Endothelial cell of umbilical vein (primary cell): ENCODE results near the gene RSL1D1. TPM values are rescaled to one million over a fixed set of nuclear protein-coding genes. Genes with fewer than 3 reads are reported as not detected.

Experiments used
- BruUV-seq: library from RNA; stranded (reverse); fragments of 400-500 nt; replicated peaks from 2 replicates; lab custom pipeline; 2021; lab: Mats Ljungman, UMichigan
- CTCF ChIA-PET: fragments of 300-600, 350-600 bp; sonication (Branson Sonifier 250); formaldehyde crosslinking; loops from one replicate; lab custom pipeline; 2021; ENCODE audit warnings: antibody characterized with exemption, inconsistent platforms; lab: Charles Lee
- POLR2A ChIA-PET: fragments of 300-600, 350-600 bp; sonication (Branson Sonifier 250); formaldehyde crosslinking; loops from one replicate; lab custom pipeline; 2021; ENCODE audit warnings: antibody characterized with exemption, inconsistent platforms; lab: Charles Lee
- DNase-seq: peaks from one replicate; pipeline ENCODE4 v3.0.0-alpha.2; 2011; ENCODE audit warnings: low read depth, low spot score
- FAIRE-seq: peaks from 2 replicates; lab custom pipeline; 2011; peaks lifted over from hg19 to GRCh38; lab: Jason Lieb, UNC
- H2AFZ ChIP-seq: 2 replicates; pipeline ENCODE4 v1.6.0; 2012; ENCODE audit warnings: low read depth, low read length, control low read depth, inconsistent platforms
- H3K27ac ChIP-seq: 2 replicates; pipeline ENCODE4 v1.5.1; 2011; ENCODE audit warnings: low read depth, mild to moderate bottlenecking, control low read depth, low read length, moderate library complexity; ENCODE audit not compliant: insufficient read depth
- H3K27me3 ChIP-seq, 2 experiments: 2 replicates each; pipeline versions ENCODE4 v1.6.0 to v1.6.1; 2011; ENCODE audit warnings: low read length in 2 of 2, mixed read lengths in 1 of 2; ENCODE audit not compliant: control insufficient read depth in 2 of 2, insufficient read depth in 2 of 2
- H3K36me3 ChIP-seq, 2 experiments: 2 replicates in 1 of 2; 3 replicates in 1 of 2; pipeline ENCODE4 v1.5.1; 2011; ENCODE audit warnings: low read length in 2 of 2, mild to moderate bottlenecking in 1 of 2, moderate library complexity in 1 of 2; ENCODE audit not compliant: control insufficient read depth in 2 of 2, insufficient read depth in 2 of 2; ENCODE audit errors: extremely low read depth in 1 of 2
- H3K4me1 ChIP-seq: 3 replicates; pipeline ENCODE4 v1.5.1; 2011; ENCODE audit warnings: mild to moderate bottlenecking, low read length; ENCODE audit not compliant: control insufficient read depth, insufficient read depth; ENCODE audit errors: extremely low read depth
- H3K4me2 ChIP-seq: 2 replicates; pipeline ENCODE4 v1.6.1; 2011; ENCODE audit warnings: low read length, control low read depth, mixed read lengths; ENCODE audit not compliant: insufficient read depth
- H3K4me3 ChIP-seq, 3 experiments: fragments of 200-600 bp in 1 of 3; sonication (generic), shearing (Covaris generic) in 1 of 3; replicated peaks in 1 of 3; 2 replicates each; pipeline ENCODE4 v1.5.1; 2011 to 2016; ENCODE audit warnings: control low read depth in 3 of 3, low read length in 3 of 3, mild to moderate bottlenecking in 2 of 3, inconsistent platforms in 1 of 3, low read depth in 1 of 3, moderate library complexity in 1 of 3; ENCODE audit not compliant: insufficient read depth in 1 of 3
- H3K79me2 ChIP-seq: 2 replicates; pipeline ENCODE4 v1.6.0; 2012; ENCODE audit warnings: low read length, inconsistent platforms; ENCODE audit not compliant: control insufficient read depth, insufficient read depth
- H3K9ac ChIP-seq: replicated peaks from 2 replicates; pipeline ENCODE3; 2011; ENCODE audit warnings: low read length, control low read depth; ENCODE audit not compliant: insufficient read depth; ENCODE audit errors: extremely low read depth
- H3K9me1 ChIP-seq: replicated peaks from 3 replicates; pipeline ENCODE4 v1.6.0; 2011; ENCODE audit warnings: mild to moderate bottlenecking, low read length; ENCODE audit not compliant: control insufficient read depth, insufficient read depth; ENCODE audit errors: extremely low read depth
- H3K9me3 ChIP-seq: replicated peaks from 2 replicates; pipeline ENCODE4 v1.5.1; 2012; ENCODE audit warnings: low read length, inconsistent platforms; ENCODE audit not compliant: control insufficient read depth, insufficient read depth
- H4K20me1 ChIP-seq: replicated peaks from 2 replicates; pipeline ENCODE3; 2011; ENCODE audit warnings: mild to moderate bottlenecking, low read length; ENCODE audit not compliant: control insufficient read depth, insufficient read depth; ENCODE audit errors: extremely low read depth
- EZH2 ChIP-seq: IDR thresholded peaks from 2 replicates; pipeline ENCODE4 v1.6.1; 2012; ENCODE audit warnings: borderline replicate concordance, low read depth, mild to moderate bottlenecking, moderate library complexity, low read length, inconsistent platforms; ENCODE audit not compliant: severe bottlenecking
- FOS ChIP-seq: IDR thresholded peaks from 2 replicates; pipeline ENCODE4 v1.6.1; 2011; ENCODE audit warnings: mild to moderate bottlenecking, low read length, moderate library complexity, borderline replicate concordance; ENCODE audit not compliant: insufficient read depth
- GATA2 ChIP-seq: IDR thresholded peaks from 2 replicates; pipeline ENCODE4 v1.7.0; 2011; ENCODE audit warnings: low read depth, mild to moderate bottlenecking, moderate library complexity, mixed read lengths, low read length; ENCODE audit not compliant: insufficient read length, insufficient read depth
- JUN ChIP-seq: IDR thresholded peaks from 2 replicates; pipeline ENCODE4 v1.6.1; 2011; ENCODE audit warnings: borderline replicate concordance, low read depth; ENCODE audit not compliant: insufficient read length, insufficient read depth
- MAX ChIP-seq: IDR thresholded peaks from 2 replicates; pipeline ENCODE4 v1.6.1; 2011; ENCODE audit not compliant: insufficient read depth, insufficient read length
- MYC ChIP-seq: IDR thresholded peaks from one replicate; pipeline ENCODE4 v1.6.1; 2011; ENCODE audit warnings: mild to moderate bottlenecking, low read depth, low read length
- POLR2A ChIP-seq: IDR thresholded peaks from 2 replicates; pipeline ENCODE4 v1.6.1; 2012; ENCODE audit warnings: low read depth, mild to moderate bottlenecking, control low read depth, low read length
- POLR2AphosphoS5 ChIP-seq: IDR thresholded peaks from 2 replicates; pipeline ENCODE4 v1.6.1; 2012; ENCODE audit warnings: low read depth, mild to moderate bottlenecking, control low read depth, low read length, moderate library complexity; ENCODE audit not compliant: insufficient read depth
- dilution Hi-C: fragments of 300-500 bp; cut with MboI; formaldehyde crosslinking; loops from one replicate; pipeline ENCODE4 v1.15.0; 2019; ENCODE audit warnings: low sequenced_read_pairs; ENCODE audit not compliant: extremely low pct_ligation_motif_present
- intact Hi-C: fragments of 100-400 bp; cut with micrococcal nuclease; formaldehyde crosslinking; loops from one replicate; pipeline ENCODE4 v1.10.0; 2022
- polyA plus RNA-seq, 4 experiments: library from polyadenylated mRNA; depleted of rRNA in 3 of 4; stranded (reverse) in 3 of 4; unstranded in 1 of 4; fragments of >200 nt; gene quantifications; 2 replicates each; pipeline versions ENCODE4 v1.2.1 to v1.2.3, GENCODE V29; 2011 to 2012; ENCODE audit warnings: missing spikeins in 1 of 4
- total RNA-seq: library from RNA; stranded (reverse); gene quantifications from 2 replicates; pipeline ENCODE4 v1.2.3, GENCODE V29; 2021
- TF ChIP-seq, protein P1 (sequence below), 2 donors: IDR thresholded peaks; 1 replicate in 1 of 2; 2 replicates in 1 of 2; pipeline ENCODE4 v1.5.1; 2011; ENCODE audit warnings: low read length in 2 of 2, mild to moderate bottlenecking in 2 of 2, moderate library complexity in 2 of 2, control low read depth in 1 of 2, inconsistent platforms in 1 of 2, low read depth in 1 of 2; ENCODE audit not compliant: insufficient read depth in 1 of 2; ENCODE audit errors: extremely low read depth in 1 of 2

The RSL1D1 gene
- total and polyA plus RNA-seq, 2 donors (not counting 3 experiments of a cell fraction or from before 2014, with no cell fraction given) = 17.0 to 132 TPM

DNA sequence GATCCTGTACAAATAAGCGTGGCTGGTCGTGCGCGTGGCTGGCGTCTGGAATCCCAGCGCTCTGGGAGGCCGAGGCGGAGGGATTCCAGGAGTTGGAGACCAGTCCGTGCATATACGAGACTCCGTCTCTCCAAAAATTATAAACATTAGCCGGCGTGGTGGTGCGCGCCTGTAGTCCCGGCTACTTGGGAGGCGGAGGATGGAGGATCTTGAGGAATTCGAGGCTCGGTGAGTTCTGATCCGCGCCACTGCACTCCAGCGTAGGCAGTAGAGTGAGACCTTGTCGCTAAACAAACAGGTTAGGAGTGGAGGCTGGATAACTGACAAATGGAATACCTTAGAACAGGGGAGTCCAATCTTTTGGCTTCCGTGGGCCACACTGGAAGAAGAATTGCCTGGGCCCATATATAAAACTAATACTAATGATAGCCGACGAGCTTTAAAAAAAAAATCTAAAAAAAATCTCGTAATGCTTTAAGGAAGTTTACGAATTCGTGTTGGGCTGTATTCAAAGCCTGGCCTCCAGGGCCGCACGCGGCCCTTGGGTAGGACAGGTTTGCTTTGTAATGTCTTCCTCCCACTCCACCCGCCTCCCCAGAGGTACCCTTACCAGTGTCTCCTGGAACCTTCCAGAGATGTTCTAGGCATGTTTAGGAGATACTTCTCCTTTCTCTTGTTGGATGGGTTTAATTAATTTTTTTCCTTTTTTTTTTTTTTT is 909 bp upstream of the RSL1D1 start:
- ChIA-PET CTCF (interaction anchor here (1.5 to 1.9 kb wide), 3 partner anchors 55 to 216 kb away, joined by 5 to 15 read pairs (median 5); partner anchors contain the start of gene ZC3H7A), POLR2A (no interaction called here)
- no peaks in the 10 kb centered on the region for H4K20me1 ChIP-seq
- FAIRE-seq = no peak
- no peaks in the 10 kb centered on the region for H3K9me3 ChIP-seq
- intact Hi-C loops = loop anchor here (5.0 kb wide), 2 partner anchors 215 to 555 kb away; no protein-coding TSS in a partner anchor
- H3K4me3 ChIP-seq = peak overlapping the region; percentile 51 to 95 (median 72)
- H3K4me1 ChIP-seq = peaks cover 11% of the 10 kb centered on the region
- no peaks in the 10 kb centered on the region for H3K9me1 ChIP-seq
- no TSS peak for BruUV-seq
- peaks cover 43% of the 10 kb centered on the region for H3K79me2 ChIP-seq
- peak overlapping the region; percentile 4 for H2AFZ ChIP-seq
- no peak for DNase-seq
- H3K27ac ChIP-seq = no peak overlapping the region
- dilution Hi-C loops = no loop called here
- no peak for TF ChIP-seq JUN
- no peak for TF ChIP-seq POLR2AphosphoS5
- no peak for TF ChIP-seq MAX
- TF ChIP-seq GATA2 = no peak
- no peak for TF ChIP-seq MYC
- TF ChIP-seq, protein P1, sequence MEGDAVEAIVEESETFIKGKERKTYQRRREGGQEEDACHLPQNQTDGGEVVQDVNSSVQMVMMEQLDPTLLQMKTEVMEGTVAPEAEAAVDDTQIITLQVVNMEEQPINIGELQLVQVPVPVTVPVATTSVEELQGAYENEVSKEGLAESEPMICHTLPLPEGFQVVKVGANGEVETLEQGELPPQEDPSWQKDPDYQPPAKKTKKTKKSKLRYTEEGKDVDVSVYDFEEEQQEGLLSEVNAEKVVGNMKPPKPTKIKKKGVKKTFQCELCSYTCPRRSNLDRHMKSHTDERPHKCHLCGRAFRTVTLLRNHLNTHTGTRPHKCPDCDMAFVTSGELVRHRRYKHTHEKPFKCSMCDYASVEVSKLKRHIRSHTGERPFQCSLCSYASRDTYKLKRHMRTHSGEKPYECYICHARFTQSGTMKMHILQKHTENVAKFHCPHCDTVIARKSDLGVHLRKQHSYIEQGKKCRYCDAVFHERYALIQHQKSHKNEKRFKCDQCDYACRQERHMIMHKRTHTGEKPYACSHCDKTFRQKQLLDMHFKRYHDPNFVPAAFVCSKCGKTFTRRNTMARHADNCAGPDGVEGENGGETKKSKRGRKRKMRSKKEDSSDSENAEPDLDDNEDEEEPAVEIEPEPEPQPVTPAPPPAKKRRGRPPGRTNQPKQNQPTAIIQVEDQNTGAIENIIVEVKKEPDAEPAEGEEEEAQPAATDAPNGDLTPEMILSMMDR (IDR thresholded peaks at IDR 0.05; ENCODE audit: extremely low read depth in 1 of 2, insufficient read depth in 1 of 2, low read depth in 1 of 2, low read length in 2 of 2) = no peak
- no peak for TF ChIP-seq FOS
- TF ChIP-seq EZH2 = no peak
- TF ChIP-seq POLR2A = no peak
- H3K27me3 ChIP-seq = no peaks in the 10 kb centered on the region
- peaks cover 0 to 4% of the 10 kb centered on the region in 2 experiments for H3K36me3 ChIP-seq
- peak overlapping the region; percentile 28 for H3K4me2 ChIP-seq
- H3K9ac ChIP-seq = peak overlapping the region; percentile 74
